HG03139 (cell line): Measurements from ENCODE around the gene THOC3.
"Not testable (repeated sequence)": the region's sequence is repeated elsewhere in the genome, so short reads cannot be mapped to it uniquely, and the experiment has no call there.

ENCODE experiments used
- ATAC-seq: cut with Tn5 transposase; IDR thresholded peaks from one replicate; pipeline ENCODE4 v1.9.1; 2021; ENCODE audit not compliant: unreplicated experiment

Gene THOC3

DNA sequence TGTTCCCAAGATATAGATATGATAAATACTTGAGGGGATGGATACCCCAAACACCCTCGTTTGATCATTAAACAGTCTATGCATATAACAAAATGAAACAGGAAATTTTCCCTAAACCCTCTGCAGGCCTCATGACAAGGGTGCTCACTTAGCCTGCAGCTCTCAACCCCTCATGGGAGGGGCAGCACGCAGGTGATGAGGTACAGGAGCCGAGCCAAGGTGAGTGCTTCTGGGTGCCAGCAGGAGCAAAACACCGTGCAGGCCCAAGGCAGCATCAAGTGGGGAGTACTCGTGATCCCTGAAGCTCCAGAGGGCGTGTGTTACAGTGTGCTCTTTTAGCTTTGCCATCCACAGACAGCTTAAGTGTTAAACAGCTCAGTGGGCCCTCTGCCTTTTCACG lies 24.9 kb downstream of the THOC3 start:
- not testable (repeated sequence) for ATAC-seq

DNA sequence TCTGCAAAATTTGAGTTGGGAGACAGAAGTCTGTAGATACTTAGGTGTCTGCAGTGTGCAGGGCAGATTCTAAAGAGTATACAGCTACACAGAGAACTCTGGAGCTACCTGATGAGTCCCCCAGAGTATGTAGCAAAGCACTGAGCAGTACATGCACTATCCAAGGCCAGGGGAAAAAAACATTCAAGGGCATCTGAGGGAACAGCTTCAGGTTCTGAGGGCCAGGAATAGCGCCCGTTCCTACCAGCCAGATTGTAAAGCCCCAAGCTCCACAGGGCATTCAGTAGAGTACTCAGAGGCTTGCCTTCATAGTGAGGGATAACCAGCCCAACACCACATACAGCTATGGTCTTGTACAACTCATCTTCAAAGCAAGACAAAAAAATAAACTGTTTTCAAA lies 27.5 kb downstream of the THOC3 start:
- ATAC-seq: not testable (repeated sequence)

DNA sequence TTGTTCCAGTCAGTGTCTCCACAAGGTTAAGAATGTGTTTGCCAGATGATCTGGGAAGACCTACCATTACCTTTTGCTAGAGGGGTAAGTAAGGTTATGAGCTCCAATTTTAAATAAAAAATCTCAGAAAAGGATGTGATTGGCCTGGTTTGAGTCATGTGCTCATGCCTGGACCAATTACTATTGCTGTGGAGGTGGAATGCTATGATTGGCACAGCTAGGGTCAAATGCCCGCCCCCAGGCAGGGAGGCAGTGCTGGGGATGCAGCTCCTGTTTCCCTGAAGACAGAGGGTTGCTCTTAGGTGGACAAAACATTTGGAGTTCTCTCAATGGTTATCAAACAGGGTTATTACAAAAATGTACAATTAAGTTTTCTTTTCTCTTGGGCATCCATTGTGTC lies 29.6 kb downstream of the THOC3 start:
- ATAC-seq: not testable (repeated sequence)

DNA sequence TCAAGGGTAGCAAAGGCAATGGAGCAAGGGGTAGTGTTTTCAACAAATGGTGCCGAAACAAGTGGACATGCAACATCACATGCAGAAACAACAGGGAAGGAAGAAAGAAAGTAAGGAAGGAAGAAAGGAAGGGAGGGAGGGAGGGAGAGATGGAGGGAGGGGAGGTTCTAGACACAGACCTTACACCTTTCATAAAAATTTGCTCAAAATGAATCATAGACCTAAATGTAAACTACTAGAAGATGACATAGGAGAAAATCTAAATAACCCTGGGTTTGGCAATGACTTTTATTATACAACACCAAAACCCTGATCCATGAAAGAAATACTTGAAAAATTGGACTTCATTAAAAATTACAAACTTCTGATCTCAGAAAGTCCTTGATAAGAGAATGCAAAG lies 39.4 kb downstream of the THOC3 start:
- ATAC-seq: not testable (repeated sequence)

DNA sequence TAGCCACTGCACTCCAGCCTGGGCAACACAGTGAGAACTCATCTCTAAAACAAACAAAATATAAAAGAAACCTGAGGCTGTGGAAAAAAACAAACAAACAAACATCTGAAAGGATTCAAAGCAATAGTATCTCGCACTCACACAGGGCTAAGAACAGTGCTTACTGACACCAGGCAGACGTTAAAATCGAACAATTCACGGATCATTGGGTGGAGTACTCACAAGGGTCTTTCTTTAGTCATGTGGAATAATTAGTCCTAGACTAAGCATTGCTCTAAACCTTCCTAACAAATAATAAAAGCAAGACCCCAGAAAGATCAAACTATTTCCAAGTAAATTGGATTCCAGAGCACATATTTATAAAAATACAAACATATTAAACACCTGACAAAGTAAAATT lies 43.0 kb downstream of the THOC3 start:
- not testable (repeated sequence) for ATAC-seq

DNA sequence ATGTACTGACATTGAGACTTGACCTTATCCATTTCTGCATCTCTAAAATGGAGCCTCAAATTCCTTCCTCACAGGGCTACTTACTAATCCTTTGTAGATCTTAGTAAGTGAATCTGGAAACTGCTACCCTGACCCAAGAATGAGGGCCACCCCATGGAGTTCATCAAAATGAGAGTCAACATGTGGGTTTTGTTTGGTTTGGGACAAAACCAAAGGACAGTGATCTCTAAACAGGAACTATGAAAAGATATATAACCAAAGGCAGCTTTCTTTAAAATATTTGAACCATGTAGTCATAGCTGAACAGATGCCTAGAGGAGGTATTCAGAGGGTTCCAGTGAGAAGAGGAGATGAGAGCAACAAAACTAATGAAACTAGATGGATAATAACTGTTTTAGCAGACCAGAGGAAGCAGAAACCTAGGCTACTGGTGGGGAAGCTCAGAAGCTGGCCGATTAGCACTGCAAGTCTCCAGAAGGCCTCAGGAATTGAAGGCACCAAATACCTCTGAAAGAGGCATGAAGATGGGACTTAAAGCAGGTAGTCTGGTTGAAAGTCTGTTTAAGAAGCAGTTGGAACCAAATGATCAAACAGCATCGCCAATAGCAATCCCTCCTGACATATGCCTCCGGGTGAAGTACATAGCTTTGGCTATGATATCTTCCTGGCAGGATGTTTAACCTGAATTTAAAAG lies 45.8 kb downstream of the THOC3 start:
- no peak for ATAC-seq

DNA sequence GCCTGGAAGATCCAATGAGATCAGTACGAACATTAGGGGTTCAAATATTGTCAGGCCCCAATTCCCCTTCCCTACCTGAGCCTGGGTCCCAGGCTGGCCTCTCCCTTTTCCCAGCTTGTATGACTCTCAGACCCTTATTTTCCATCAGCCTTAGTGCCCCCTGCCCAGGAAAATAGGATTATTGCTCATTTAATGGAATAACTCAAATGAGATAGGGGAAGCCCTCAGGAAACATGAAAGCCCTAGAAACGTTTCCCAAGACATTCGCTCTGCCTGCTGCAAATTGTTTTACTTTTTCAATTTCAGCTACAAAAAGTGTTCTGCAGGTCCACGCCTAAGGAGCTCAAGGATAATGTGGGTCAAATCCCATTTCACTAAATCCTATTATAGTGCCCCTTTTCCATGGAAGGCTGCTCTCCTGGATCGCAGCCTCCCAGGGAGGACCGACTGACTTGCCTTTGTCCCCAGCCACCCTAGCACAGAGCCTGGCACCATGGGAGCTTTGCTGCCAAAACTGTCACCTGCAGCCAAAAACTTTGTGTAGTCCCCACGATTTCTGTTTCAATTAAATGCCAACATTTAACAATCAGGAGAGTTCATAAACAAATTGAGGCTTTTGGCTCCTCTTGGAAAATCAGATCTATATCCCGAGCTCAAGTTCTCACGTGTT lies 46.9 kb downstream of the THOC3 start:
- ATAC-seq: no peak

DNA sequence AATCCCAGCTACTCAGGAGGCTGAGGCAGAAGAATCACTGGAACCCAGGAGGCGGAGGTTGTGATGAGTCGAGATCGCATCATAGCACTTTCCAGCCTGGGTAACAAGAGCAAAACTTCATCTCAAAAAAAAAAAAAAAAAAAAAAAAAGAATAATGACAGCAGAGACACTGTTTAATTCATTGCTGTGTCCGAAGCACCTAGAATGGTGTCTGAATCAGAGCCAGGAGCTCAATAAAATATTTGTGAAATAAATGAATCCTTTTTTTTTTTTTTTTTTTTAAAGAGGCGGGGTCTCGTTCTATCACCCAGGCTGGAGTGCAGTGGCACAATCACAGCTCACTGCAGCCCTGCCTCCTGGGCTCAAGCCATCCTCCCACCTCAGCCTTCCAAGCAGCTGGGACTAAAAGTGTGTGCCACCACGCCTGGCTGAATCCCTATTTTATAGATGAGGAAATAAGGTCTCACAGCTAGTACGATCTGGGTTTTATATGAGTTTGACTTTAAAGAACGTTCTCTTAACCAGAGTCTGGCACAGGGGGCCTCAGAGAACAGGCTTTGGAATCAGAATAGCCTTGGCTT lies 47.8 kb downstream of the THOC3 start:
- ATAC-seq: no peak

DNA sequence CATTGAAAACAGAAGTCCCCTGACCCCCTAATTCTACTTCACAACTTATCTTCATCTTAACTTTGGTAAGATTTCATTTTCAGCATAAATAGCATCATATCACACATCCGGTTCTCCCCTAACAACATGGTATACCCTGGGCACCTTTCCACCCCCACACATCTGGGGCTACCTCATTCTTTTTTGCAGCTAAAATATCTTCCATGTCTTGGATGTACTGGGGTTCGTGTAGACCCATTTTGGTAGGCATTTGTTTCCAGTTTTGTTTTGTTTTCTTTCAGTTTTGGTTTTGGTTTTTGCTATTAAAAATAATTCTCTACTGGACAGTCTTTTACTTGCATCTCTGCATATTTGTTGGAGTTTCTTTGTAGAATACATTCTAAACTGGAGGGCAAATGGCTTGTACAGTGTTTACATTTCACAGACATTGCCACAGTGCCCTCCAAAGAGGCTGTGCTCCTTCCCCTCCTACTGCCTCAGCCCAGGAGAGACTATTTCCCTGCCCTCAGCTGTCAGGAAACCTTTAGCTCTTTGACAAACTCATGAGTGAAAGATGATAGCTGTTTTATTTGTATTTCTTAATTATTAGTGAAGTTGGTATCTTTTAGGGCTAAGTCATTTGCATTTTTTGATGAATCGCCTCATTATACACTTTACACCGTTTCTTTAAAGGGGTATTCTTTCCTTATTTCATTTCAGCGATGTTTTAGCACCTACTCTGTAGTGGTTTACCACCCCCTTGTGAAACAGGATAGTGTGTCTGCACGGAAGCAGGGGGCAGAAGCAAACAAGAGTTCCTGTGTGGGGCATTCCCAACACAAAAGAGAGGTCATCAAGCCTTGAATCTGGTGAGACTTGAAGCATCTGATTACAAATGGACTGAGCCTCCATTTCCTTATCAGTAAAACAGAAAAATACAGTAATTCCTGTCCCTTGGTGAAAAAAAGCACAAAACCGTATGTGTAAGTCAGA lies 52.8 kb downstream of the THOC3 start:
- ATAC-seq: peak; percentile 58

DNA sequence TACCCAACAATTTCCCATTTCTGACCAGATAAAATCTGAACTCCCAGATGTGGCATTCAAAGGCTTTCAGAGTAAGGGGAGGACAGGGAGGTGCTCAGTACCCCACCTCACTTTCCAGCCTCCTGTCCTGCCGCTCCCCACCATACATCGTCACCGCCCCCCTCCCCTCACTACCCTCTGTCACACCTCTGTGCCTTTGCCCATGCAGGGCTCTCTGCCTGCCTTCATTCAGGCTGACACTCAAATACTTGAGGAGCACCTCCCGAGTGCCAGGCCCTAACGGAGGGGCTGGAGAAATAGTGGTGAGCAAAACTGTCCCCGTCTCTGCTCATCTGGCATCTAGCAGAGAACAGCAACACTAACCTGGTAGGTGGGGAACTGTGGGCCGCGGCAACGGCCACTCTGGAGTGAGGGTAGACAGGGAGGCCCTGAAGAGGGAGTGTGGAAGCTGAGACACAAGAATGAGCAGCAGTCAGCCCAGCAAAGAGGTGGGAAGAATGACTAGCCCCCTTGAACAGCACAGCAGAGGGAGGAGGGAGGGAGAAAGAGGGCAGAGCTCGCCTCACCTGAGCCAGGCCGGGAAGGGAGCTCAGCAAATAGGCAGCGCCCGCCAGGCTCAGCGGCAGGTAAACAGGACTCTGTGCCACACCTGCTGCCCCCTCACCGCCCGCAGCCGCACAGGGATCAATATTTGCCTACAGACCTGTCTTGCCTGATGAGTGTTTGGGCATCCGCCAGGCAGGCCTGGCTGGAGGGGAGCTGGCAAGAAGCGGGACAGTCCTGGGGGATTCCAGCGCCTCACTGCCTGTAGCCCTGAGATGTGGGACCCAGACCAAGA lies 54.1 kb downstream of the THOC3 start:
- ATAC-seq: not testable (repeated sequence)

DNA sequence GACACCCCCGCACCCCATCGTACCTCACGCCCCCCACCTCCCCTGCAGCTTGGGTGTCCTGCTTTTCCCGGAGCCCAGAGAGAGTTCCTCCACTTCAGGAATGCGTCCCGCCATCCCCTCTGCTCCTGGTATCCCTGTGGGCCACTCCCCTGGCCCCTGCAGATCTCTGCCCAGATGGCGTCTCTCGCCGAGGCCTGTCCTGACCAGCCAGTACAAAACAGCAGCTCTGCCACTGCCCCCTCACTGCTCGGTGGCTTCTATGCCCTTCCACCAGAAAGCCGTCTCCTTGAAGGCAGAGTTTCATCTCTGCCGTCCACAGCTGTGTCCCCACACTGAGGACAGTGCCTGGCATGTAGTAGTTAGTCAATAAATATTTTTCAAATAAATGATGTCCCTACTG lies 58.0 kb downstream of the THOC3 start:
- ATAC-seq: not testable (repeated sequence)
